Subcutaneous abdominal adipose tissue (tissue), 5 donors: Measurements from ENCODE around the gene ITM2C.

Experiments used
- H3K27ac ChIP-seq: one replicate; pipeline ENCODE4 v1.7.0; 2013; ENCODE audit warnings: low read depth, mild to moderate bottlenecking, inconsistent platforms, low read length, moderate library complexity
- H3K27me3 ChIP-seq, 5 donors: one replicate each; pipeline ENCODE4 v1.7.0; 2013; ENCODE audit warnings: low read length in 5 of 5, inconsistent platforms in 1 of 5; ENCODE audit not compliant: control insufficient read depth in 5 of 5, insufficient read depth in 4 of 5
- H3K36me3 ChIP-seq, 5 donors: one replicate each; pipeline ENCODE4 v1.7.0; 2013; ENCODE audit warnings: low read length in 5 of 5; ENCODE audit not compliant: control insufficient read depth in 5 of 5, insufficient read depth in 5 of 5
- H3K4me1 ChIP-seq, 5 donors: one replicate each; pipeline ENCODE4 v1.7.0; 2013; ENCODE audit warnings: low read length in 5 of 5, mild to moderate bottlenecking in 3 of 5, moderate library complexity in 1 of 5; ENCODE audit not compliant: control insufficient read depth in 5 of 5, insufficient read depth in 5 of 5
- H3K4me3 ChIP-seq, 5 donors: one replicate each; pipeline ENCODE4 v1.7.0; 2013; ENCODE audit warnings: low read length in 5 of 5, low read depth in 1 of 5
- H3K9ac ChIP-seq, 5 donors: one replicate each; pipeline ENCODE4 v1.7.0; 2013; ENCODE audit warnings: low read length in 5 of 5, mild to moderate bottlenecking in 4 of 5, moderate library complexity in 3 of 5
- H3K9me3 ChIP-seq, 5 donors: one replicate each; pipeline ENCODE4 v1.7.0; 2013; ENCODE audit warnings: low read length in 5 of 5; ENCODE audit not compliant: control insufficient read depth in 5 of 5
- donor health status: healthy.
- donor health status: healthy.
- donor health status: healthy.
- donor health status: healthy.
- donor health status: healthy.

The ITM2C gene

DNA sequence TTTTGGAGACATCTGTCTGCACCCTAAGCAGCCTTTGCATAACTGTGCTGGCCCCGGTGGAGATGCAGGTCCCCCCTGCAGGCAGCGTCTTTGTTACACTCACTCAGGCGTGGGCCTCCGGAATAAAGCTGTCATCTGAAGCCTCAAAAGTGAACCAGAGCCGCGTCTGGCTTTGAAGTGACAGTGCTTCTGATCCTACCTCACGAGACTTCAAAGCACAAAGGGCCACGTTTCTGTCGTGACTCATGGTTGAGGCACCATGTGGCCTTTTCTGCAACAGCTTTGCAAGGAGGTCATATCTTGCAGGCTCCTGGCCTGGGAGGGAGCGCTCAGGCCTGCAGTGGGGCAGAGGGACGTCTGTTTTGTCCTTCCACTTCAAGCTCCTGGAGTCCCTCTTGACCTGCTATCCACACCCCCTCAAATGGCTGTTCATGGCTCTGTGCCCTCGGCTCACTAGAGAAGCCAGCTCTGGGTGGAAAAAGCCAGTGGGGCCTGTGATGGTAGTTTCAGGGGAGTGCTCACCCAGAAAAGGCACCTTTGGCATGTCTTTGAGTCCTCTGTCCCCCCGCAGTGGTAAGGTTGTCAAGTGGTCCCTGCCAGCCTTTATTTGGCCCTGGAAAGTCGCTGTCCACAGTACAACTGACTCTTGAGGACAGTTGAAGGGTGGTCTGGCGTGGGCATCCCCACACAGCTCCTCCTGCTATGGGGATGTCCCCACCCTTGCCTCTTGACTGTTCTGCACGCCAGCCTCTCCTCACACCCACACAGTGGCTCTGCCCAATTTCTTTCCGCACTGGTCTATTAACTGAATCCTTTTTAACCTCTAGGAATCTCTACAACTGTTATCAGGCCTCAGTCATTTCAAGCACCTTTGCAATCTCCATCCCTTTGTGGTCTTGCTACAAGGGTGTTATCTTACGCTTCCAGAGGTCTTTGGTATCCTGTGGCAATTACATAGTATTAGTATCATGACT, 41.0 kb downstream of the ITM2C start:
- H3K36me3 ChIP-seq, result no peaks in the 10 kb centered on the region
- H3K27ac ChIP-seq, result no peak overlapping the region
- peaks cover 0 to 3% (median 0%) of the 10 kb centered on the region in 5 donors for H3K4me1 ChIP-seq
- peaks cover 0 to 6% (median 5%) of the 10 kb centered on the region in 5 donors for H3K27me3 ChIP-seq
- H3K9ac ChIP-seq, result no peak overlapping the region
- H3K9me3 ChIP-seq, result no peaks in the 10 kb centered on the region
- H3K4me3 ChIP-seq, result no peak overlapping the region

DNA sequence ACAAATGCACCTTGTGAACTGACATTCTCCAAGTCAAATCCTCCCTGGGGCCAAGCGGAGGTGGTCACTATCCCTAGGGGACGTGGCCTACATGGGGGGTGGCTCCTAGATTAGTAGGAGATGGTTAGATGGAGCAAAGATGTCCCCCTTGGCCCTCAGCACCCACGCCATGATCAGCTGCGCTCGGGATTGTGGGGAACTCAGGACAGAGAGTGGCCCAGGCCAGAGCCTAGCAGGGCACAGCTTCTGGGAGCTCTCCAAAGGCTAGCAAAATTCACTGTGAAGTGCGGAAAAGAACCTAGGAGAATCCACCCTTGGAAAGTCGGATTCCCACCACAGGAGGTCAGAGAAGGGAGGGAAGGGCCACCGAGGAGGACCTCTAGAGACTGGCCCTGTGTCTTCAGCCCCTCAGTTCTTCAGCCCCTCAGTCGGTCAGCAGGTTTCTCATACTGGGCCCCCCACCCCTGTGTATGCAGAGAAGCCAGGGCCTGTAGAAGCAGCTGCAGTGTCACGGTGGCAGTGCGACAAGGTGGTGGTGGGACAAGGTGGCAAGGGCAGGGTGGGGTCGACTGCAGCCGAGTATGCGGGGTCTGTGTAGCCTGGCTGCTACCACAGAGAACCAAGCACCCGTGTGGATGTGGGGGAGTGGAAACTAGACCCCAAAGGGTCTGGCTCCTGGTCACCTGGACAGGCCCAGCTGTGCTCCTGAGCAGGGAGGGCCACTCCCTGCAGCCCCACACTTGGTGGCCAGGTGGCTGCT, 41.9 kb downstream of the ITM2C start:
- peaks cover 0 to 3% (median 0%) of the 10 kb centered on the region in 5 donors for H3K4me1 ChIP-seq
- no peaks in the 10 kb centered on the region for H3K36me3 ChIP-seq
- no peaks in the 10 kb centered on the region for H3K9me3 ChIP-seq
- H3K9ac ChIP-seq, result no peak overlapping the region
- H3K27me3 ChIP-seq, result peaks cover 0 to 6% (median 0%) of the 10 kb centered on the region in 5 donors
- H3K27ac ChIP-seq, result no peak overlapping the region
- no peak overlapping the region for H3K4me3 ChIP-seq

DNA sequence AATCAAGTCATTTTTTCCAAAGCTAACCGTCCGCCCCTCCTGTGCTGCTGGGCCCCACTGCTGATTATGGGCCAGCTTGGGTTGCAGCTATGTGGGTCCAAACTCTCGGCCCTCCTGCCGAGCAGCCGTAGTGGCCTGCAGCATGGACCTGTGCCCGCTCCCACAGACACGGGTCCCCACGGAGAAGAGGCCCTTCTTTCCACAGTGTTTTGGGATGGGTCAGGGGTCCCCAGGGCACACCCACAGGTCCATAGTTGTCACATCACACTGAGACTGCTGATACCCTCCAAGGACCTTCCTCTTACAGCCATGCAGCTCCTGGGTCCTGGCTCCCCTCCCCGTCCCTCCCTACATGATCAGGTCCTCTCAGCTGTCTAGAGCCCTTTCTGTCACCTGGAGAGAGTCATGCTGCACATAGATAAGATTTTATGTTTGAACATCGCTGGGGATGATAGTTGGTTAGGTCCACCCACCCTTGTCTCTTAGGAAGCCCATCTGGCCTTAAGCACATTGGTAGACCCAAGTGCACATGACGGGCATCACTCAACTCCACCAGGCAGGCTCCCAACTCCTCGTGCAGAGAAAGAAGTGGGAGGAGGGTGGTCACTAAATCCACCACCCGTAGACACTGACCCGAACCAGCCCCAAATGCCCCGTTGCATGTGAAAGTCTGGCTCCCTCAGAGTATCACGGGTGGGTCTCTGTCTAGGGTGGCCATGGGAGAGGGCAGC, 42.8 kb downstream of the ITM2C start:
- no peaks in the 10 kb centered on the region for H3K36me3 ChIP-seq
- H3K9ac ChIP-seq, result no peak overlapping the region
- H3K27ac ChIP-seq, result no peak overlapping the region
- no peaks in the 10 kb centered on the region for H3K9me3 ChIP-seq
- peaks cover 0 to 3% (median 0%) of the 10 kb centered on the region in 5 donors for H3K4me1 ChIP-seq
- peaks cover 0 to 6% (median 0%) of the 10 kb centered on the region in 5 donors for H3K27me3 ChIP-seq
- no peak overlapping the region for H3K4me3 ChIP-seq

DNA sequence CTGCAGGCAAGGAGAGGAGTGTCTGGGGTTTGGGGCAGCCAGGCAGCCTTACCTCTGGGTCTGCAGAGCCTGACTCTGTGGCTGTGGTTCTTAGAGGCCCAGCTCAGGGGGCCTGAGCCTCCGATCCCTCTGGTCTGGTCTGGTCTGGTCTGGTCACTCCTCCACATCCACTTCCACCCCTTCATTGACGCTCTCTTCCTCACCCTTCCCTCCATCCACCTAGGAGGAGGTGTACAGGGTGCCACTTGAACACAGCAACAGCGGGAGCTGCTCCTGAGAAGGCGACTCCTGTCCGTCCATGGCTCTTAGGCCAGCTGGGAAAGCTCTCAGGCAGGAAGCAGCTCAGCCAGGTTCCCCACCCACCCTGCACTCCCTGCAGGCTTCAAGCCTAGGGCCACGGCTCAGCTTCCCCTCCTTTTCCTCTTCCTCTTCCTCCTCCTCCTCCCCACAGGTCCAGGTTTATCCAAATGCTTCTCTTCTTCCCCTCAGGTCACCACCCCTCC, 43.4 kb downstream of the ITM2C start:
- Histone ChIP-seq H3K4me3 (no peak overlapping the region), H3K27me3 (peaks cover 0 to 6% (median 0%) of the 10 kb centered on the region in 5 donors), H3K27ac (no peak overlapping the region), H3K9ac (no peak overlapping the region), H3K9me3 (no peaks in the 10 kb centered on the region), H3K36me3 (no peaks in the 10 kb centered on the region), H3K4me1 (peaks cover 0 to 3% (median 0%) of the 10 kb centered on the region in 5 donors)

DNA sequence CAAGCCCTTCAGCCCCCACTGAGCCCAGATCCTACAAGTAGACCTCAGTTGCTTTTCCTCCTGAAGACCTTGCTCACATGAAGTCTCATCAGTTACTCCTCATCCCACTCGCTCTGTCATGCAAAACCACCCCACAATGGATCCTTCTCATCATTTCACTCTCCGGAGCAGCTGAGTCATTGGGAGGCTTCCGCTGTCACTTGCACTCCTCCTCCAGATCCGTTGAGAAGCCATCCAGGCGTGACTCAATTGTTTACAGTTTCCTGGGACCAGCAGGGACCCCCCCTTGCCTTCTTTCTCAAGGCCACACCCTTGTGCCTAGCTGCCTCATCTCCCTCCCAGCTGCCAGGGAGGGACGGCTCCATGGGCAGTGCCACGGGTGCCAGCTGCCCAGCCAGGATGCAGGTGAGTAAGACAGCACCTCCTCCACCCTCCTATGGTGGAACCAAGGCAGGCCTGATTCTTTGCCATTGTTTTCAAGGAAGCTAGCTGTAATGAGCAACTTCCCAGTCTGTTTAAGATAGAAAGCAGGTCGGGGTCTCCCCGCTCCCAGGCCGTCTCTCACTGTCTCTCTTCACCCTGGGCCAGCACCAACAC, 44.0 kb downstream of the ITM2C start:
- H3K27me3 ChIP-seq, result peaks cover 0 to 6% (median 0%) of the 10 kb centered on the region in 5 donors
- peaks cover 0 to 3% (median 0%) of the 10 kb centered on the region in 5 donors for H3K4me1 ChIP-seq
- H3K9ac ChIP-seq, result no peak overlapping the region
- no peaks in the 10 kb centered on the region for H3K9me3 ChIP-seq
- no peak overlapping the region for H3K27ac ChIP-seq
- H3K4me3 ChIP-seq, result no peak overlapping the region
- H3K36me3 ChIP-seq, result no peaks in the 10 kb centered on the region

DNA sequence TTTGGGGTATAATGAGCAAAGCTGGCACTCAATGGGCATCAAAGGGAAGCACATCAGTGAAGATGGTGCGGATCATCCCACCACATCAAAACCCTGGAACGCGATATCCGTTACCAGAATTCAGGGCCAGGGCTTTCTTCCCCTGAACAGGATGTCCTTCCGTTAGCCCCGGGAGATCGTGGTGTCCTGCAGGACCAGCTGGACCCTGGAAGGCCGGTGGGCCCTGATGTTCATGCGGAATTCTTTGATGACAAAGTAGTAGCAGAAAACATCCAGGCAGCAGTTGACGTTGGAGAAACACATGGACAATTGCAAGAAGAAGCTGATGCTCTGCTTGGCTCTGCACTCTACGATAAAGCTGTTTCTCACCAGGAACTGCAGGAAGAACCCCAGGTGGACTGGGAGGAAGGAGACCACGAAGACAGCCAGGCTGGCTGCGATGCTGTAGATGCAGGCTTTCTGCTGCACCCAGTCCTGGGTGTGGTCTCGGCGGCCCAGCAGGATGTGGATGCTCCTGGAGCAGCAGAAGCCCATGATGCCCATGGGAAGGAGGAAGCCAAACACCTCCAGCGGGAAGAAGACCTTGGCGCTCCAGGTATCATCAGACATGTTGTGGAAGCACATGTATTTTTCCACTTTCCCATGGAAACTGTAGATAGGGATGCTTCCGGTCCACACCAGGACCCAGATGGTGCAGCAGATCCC, 45.3 kb downstream of the ITM2C start:
- Histone ChIP-seq H3K27me3 (peaks cover 0 to 6% (median 0%) of the 10 kb centered on the region in 5 donors), H3K9me3 (no peaks in the 10 kb centered on the region), H3K27ac (no peak overlapping the region), H3K4me1 (peaks cover 0 to 3% (median 0%) of the 10 kb centered on the region in 5 donors), H3K9ac (no peak overlapping the region), H3K4me3 (no peak overlapping the region), H3K36me3 (no peaks in the 10 kb centered on the region)

DNA sequence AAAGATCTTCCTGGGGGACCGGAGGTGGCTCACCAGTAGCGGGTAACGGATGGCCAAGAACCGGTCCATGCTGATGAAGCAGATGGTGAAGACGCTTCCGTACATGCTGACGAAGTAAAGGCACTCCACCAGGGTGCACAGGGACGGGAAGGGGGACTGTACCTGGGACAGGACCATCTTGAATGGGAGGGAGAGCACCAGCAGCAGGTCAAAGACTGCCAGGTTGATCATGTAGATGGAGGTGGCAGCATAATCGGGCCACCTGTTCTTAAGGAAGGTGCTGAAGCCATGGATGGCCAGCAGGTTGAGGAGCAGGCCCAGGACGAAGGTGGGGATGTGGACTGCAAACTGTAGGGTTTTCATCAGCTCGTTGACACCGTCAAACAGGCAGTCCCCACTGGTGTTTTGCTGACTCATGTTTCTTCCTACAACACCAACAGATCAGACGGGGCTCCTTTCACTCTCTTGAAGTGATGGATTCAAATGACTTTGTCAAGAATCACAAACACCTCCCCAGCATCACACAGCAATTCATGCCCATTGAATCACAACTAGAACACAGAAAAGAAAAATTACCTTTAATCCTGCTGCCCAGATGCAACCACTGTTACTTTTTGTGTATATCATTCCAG, 45.9 kb downstream of the ITM2C start:
- H3K27ac ChIP-seq, result no peak overlapping the region
- H3K9me3 ChIP-seq, result no peaks in the 10 kb centered on the region
- H3K4me1 ChIP-seq, result peaks cover 0 to 3% (median 0%) of the 10 kb centered on the region in 5 donors
- H3K9ac ChIP-seq, result no peak overlapping the region
- H3K27me3 ChIP-seq, result peaks cover 0 to 6% (median 0%) of the 10 kb centered on the region in 5 donors
- no peak overlapping the region for H3K4me3 ChIP-seq
- H3K36me3 ChIP-seq, result no peaks in the 10 kb centered on the region

DNA sequence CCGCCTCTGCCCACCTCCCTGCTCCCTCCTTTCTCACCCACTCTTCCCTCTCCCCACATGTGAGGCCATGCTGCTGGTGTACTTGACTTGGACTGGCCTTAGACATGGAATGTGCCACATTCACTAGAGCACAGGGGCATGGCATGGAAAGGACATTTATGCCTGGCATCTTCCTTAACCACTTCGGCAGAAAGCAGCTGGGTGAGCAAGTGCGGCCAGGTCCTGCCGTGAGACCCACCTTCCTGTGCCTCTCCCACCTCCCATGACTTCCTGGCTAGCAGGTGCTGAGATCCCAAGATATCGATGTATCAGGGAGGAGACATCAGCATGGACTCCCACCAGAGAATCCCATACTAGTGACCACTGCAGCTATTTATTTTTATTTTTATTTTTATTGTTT, 47.3 kb downstream of the ITM2C start:
- Histone ChIP-seq H3K36me3 (no peaks in the 10 kb centered on the region), H3K27ac (no peak overlapping the region), H3K9ac (no peak overlapping the region), H3K9me3 (no peaks in the 10 kb centered on the region), H3K4me3 (no peak overlapping the region), H3K27me3 (peaks cover 0 to 6% (median 0%) of the 10 kb centered on the region in 5 donors), H3K4me1 (peaks cover 0 to 3% (median 0%) of the 10 kb centered on the region in 5 donors)
